Glomerular visceral epithelial cell (primary cell): Measurements from ENCODE around the gene EIF4E1B.

ENCODE experiments used
- DNase-seq: peaks from one replicate; pipeline ENCODE4 v3.0.0-alpha.2; 2016; ENCODE audit errors: extremely low spot score

Gene EIF4E1B

GRCh38 chr5:176690911-176691310, 60.4 kb downstream of the EIF4E1B start:
- no peak for DNase-seq

GRCh38 chr5:176691524-176691923, 61.0 kb downstream of the EIF4E1B start:
- no peak for DNase-seq

- DNase-seq = no peak
Observed at GRCh38 chr5:176692326-176692725, 61.9 kb downstream of the EIF4E1B start.

- DNase-seq = no peak
Observed at GRCh38 chr5:176692839-176693476, 62.5 kb downstream of the EIF4E1B start.

- no peak for DNase-seq
Observed at GRCh38 chr5:176693477-176693851, 63.0 kb downstream of the EIF4E1B start.

GRCh38 chr5:176694146-176694545, 63.7 kb downstream of the EIF4E1B start:
- DNase-seq = no peak

- DNase-seq = no peak
Observed at GRCh38 chr5:176694631-176695030, 64.2 kb downstream of the EIF4E1B start.

- DNase-seq = no peak
Observed at GRCh38 chr5:176695073-176695472, 64.6 kb downstream of the EIF4E1B start.
